GM06990 (cell line): ENCODE measurements around the gene C19orf85.

ENCODE experiments used
- DNase-seq: peaks from one replicate; pipeline ENCODE4 v3.0.0-alpha.2; 2011; ENCODE audit not compliant: insufficient read length; ENCODE audit errors: extremely low read depth
- H3K27me3 ChIP-seq: replicated peaks from 2 replicates; pipeline ENCODE4 v1.6.0; 2011; ENCODE audit warnings: low read length; ENCODE audit not compliant: control insufficient read depth, insufficient read depth
- H3K36me3 ChIP-seq: 2 replicates; pipeline ENCODE4 v1.5.1; 2011; ENCODE audit warnings: low read length; ENCODE audit not compliant: control insufficient read depth, insufficient read depth
- H3K4me3 ChIP-seq: replicated peaks from 2 replicates; pipeline ENCODE4 v1.5.1; 2011; ENCODE audit warnings: low read depth, mild to moderate bottlenecking, control low read depth, low read length
- CTCF ChIP-seq: IDR thresholded peaks from 2 replicates; pipeline ENCODE4 v1.5.1; 2011; ENCODE audit warnings: low read length, control low read depth, mild to moderate bottlenecking, inconsistent platforms; ENCODE audit not compliant: insufficient read depth, poor library complexity, severe bottlenecking

The C19orf85 gene

GRCh38 chr19:55483706-55484592 lies 19.4 kb upstream of the C19orf85 start:
- H3K4me3 ChIP-seq, result peak overlapping the region; percentile 79
- DNase-seq, result no peak
- peaks cover 2% of the 10 kb centered on the region for H3K36me3 ChIP-seq
- no peak for TF ChIP-seq CTCF
- H3K27me3 ChIP-seq, result no peaks in the 10 kb centered on the region

- TF ChIP-seq CTCF, result no peak
- Histone ChIP-seq H3K36me3 (peaks cover 2% of the 10 kb centered on the region), H3K27me3 (no peaks in the 10 kb centered on the region), H3K4me3 (no peak overlapping the region)
- no peak for DNase-seq
These were observed 18.6 kb upstream of the C19orf85 start for GRCh38 chr19:55482967-55483705.

- no peak for TF ChIP-seq CTCF
- no peak for DNase-seq
- H3K36me3 ChIP-seq, result peaks cover 2% of the 10 kb centered on the region
These were observed 17.8 kb upstream of the C19orf85 start for GRCh38 chr19:55482156-55482961.

GRCh38 chr19:55481794-55482155 lies 17.2 kb upstream of the C19orf85 start:
- Histone ChIP-seq H3K4me3 (no peak overlapping the region), H3K36me3 (peaks cover 2% of the 10 kb centered on the region), H3K27me3 (no peaks in the 10 kb centered on the region)
- TF ChIP-seq CTCF, result no peak
- no peak for DNase-seq

More at GRCh38 chr19:55482156-55482961, 17.8 kb upstream of the C19orf85 start:
- H3K4me3 ChIP-seq, result no peak overlapping the region
- H3K27me3 ChIP-seq, result no peaks in the 10 kb centered on the region

- Histone ChIP-seq H3K36me3 (peaks cover 2% of the 10 kb centered on the region), H3K4me3 (no peak overlapping the region), H3K27me3 (no peaks in the 10 kb centered on the region)
- DNase-seq, result no peak
- TF ChIP-seq CTCF, result no peak
These were observed 16.7 kb upstream of the C19orf85 start for GRCh38 chr19:55481148-55481793.
